Mucosa of stomach (tissue), 1 donor: ENCODE results near the gene DPYSL5.

ENCODE experiments used
- H3K27me3 ChIP-seq: one replicate; pipeline ENCODE4 v1.7.0; 2013; ENCODE audit warnings: mild to moderate bottlenecking, low read length; ENCODE audit not compliant: control insufficient read depth, insufficient read depth
- H3K36me3 ChIP-seq: one replicate; pipeline ENCODE4 v1.7.0; 2013; ENCODE audit warnings: low read length; ENCODE audit not compliant: control insufficient read depth, insufficient read depth
- H3K4me1 ChIP-seq: one replicate; pipeline ENCODE4 v1.7.0; 2013; ENCODE audit warnings: mild to moderate bottlenecking, low read length; ENCODE audit not compliant: control insufficient read depth, insufficient read depth
- H3K4me3 ChIP-seq: one replicate; pipeline ENCODE4 v1.7.0; 2013; ENCODE audit warnings: low read length
- H3K9ac ChIP-seq: one replicate; pipeline ENCODE4 v1.7.0; 2013; ENCODE audit warnings: mild to moderate bottlenecking, low read length, moderate library complexity
- H3K9me3 ChIP-seq: one replicate; pipeline ENCODE4 v1.7.0; 2013; ENCODE audit warnings: mild to moderate bottlenecking, low read length, moderate library complexity; ENCODE audit not compliant: control insufficient read depth
- donor health status: Pancreatic carcinoma.

Gene DPYSL5

DNA sequence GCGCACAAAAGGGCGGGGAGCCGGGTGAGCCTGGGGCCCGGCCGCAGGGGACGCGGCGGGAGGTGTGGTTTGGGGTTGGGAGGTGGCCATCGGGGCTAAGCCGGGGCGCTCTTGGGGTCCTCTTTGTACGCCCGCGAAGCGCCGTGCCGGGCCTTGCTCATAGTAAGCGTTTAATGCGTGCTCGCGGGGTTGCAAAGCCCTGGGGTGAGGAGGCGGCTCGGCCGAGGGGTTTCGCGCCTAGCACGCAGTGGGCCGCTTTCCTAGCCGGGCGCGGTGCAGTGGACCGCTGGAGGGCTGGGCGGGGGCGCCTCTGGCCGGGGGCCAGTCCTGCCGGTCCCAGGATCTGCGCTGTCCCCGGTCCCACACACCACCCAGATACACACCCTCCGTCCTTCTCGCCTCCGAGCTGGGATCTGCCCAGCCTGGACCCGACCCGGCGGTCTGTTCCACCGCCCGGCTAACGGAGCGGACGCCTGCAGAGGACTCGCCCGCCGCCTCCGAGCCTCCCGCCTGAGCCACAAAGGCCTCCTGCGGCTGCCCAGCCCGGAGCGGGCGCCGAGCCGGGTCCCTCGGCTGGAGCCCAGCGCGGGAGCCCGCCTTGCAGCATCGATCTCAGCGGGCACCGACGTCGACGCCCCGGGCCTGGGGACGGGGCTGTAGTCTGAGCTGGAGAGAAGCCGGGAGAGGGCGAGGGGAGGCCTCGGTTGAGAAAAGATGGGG lies 564 bp downstream of the DPYSL5 start:
- H3K9me3 ChIP-seq, result no peaks in the 10 kb centered on the region
- peaks cover 20% of the 10 kb centered on the region for H3K4me1 ChIP-seq
- peaks cover 81% of the 10 kb centered on the region for H3K27me3 ChIP-seq
- H3K36me3 ChIP-seq, result no peaks in the 10 kb centered on the region
- H3K4me3 ChIP-seq, result no peak overlapping the region
- H3K9ac ChIP-seq, result no peak overlapping the region

GRCh38 chr2:26849056-26849999 lies 1.4 kb downstream of the DPYSL5 start:
- Histone ChIP-seq H3K9me3 (no peaks in the 10 kb centered on the region), H3K36me3 (no peaks in the 10 kb centered on the region), H3K4me3 (no peak overlapping the region), H3K4me1 (peaks cover 20% of the 10 kb centered on the region), H3K9ac (no peak overlapping the region), H3K27me3 (peaks cover 85% of the 10 kb centered on the region)

- H3K4me3 ChIP-seq, result no peak overlapping the region
- H3K9ac ChIP-seq, result no peak overlapping the region
- H3K4me1 ChIP-seq, result peaks cover 20% of the 10 kb centered on the region
- peaks cover 79% of the 10 kb centered on the region for H3K27me3 ChIP-seq
- no peaks in the 10 kb centered on the region for H3K9me3 ChIP-seq
- H3K36me3 ChIP-seq, result no peaks in the 10 kb centered on the region
These were observed 2.1 kb downstream of the DPYSL5 start for GRCh38 chr2:26850000-26850431.

- H3K27me3 ChIP-seq, result peaks cover 74% of the 10 kb centered on the region
- no peak overlapping the region for H3K4me3 ChIP-seq
These were observed 2.6 kb downstream of the DPYSL5 start for GRCh38 chr2:26850505-26850904.

DNA sequence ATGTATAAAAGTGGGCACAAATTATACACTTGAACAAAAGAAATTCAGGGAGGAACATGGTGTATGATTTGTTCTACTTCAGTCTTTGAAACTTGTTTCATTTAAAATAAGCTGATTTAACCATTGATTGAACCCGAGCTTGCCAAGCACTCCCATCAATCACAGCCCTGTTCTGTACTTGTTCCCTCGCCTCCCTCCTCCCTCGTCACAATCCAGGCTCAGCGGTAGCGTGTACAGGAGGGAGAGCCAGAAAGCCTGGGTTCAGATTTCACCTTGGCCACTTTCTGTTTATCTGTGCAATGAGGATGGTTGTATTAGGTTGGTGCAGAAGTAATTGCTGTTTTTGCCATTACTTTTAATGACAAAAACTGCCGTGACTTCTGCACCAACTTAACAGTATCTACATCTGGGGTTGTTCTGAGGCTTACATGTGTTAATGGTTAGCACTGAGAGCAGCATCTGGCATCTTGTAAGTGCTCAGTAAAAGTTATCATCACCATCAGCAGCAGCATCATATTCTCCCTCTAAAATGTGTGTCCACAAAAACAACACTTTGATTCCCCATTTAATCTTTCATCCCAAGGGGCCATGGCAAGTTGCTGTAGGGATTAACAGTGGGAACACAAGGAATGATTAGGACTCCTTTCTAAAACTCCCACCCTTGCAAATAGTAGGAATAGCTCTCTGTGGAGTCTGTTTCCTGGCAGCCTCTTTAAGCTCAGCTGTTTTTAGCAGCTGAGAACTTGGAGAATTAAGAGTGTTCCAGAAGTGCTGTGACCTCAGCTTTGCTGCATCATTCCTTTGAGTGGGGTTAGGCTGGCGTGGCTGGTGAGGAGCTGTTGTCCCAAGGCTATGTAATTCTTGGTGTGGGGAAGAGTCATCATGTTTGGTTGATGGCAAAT lies 4.7 kb downstream of the DPYSL5 start:
- Histone ChIP-seq H3K9me3 (no peaks in the 10 kb centered on the region), H3K9ac (no peak overlapping the region), H3K4me1 (peaks cover 20% of the 10 kb centered on the region), H3K27me3 (peaks cover 53% of the 10 kb centered on the region), H3K36me3 (no peaks in the 10 kb centered on the region), H3K4me3 (no peak overlapping the region)

More at GRCh38 chr2:26850505-26850904, 2.6 kb downstream of the DPYSL5 start:
- no peaks in the 10 kb centered on the region for H3K9me3 ChIP-seq
- H3K36me3 ChIP-seq, result no peaks in the 10 kb centered on the region
- H3K9ac ChIP-seq, result no peak overlapping the region
- H3K4me1 ChIP-seq, result peaks cover 20% of the 10 kb centered on the region

DNA sequence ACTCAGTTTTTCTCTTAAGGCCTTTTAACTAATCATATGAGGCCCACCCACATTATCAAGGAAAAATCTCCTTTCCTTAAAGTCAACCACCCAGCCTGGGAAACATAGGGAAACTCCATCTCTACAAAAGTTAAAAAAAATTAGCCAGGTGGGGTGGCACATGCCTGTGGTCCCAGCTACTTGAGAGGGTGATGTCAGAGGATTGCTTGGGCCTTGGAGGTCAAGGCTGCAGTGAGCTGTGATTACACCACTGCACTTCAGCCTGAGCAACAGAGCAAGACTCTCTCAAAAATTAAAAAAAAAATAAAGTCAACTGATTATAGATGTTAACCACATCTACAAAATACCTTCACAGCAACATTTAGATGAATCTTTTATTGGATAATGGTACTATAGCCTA lies 5.8 kb downstream of the DPYSL5 start:
- peaks cover 43% of the 10 kb centered on the region for H3K27me3 ChIP-seq
- H3K9me3 ChIP-seq, result no peaks in the 10 kb centered on the region
- no peak overlapping the region for H3K9ac ChIP-seq
- H3K4me1 ChIP-seq, result peaks cover 13% of the 10 kb centered on the region
- H3K36me3 ChIP-seq, result no peaks in the 10 kb centered on the region
- no peak overlapping the region for H3K4me3 ChIP-seq

DNA sequence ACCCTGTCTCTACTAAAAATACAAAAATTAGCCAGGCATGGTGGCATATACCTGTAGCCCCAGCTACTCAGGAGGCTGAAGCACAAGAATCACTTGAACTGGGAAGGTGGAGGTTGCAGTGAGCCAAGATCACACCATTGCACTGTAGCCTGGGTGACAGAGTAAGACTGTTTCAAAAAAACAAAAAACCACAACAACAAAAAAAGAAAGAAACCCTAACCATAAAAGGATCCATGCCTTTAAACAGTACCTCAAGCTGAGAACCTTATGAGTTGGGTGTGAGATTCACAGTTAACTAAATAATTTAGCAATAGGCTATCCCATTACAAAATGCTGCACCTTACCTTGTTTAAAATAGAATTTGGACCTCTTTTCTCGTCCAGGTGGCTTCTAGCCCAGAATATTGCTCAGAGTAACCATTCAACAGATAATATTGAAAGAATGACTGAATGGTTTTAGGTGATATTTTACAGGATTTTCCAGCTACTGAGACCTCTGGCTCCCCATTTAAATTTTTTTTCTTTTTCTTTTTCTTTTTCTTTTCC lies 6.4 kb downstream of the DPYSL5 start:
- Histone ChIP-seq H3K27me3 (peaks cover 37% of the 10 kb centered on the region), H3K4me1 (peaks cover 7% of the 10 kb centered on the region), H3K4me3 (no peak overlapping the region)

DNA sequence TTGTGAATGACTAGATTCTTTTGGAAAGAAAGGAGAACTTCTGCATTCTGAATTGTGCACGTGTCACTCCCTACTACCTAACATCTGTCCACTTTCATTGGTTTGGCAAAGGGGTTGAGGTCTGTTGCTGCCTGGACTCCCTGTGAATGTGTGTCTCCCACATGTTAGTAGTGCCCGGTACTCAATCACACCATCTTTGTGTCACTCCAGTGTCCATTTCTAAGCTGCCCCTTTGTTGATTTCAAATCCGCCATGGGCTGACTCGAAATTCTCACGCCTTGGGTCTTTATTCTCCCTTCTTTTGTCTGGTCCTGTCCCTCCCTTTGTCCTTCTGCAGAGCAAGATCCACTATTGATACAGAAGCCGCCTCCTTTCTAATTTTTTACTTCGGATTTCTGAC lies 7.5 kb downstream of the DPYSL5 start:
- H3K27me3 ChIP-seq, result peaks cover 31% of the 10 kb centered on the region
- no peak overlapping the region for H3K9ac ChIP-seq
- H3K36me3 ChIP-seq, result no peaks in the 10 kb centered on the region

More for the DNA sequence above, 6.4 kb downstream of the DPYSL5 start:
- Histone ChIP-seq H3K36me3 (no peaks in the 10 kb centered on the region), H3K9me3 (no peaks in the 10 kb centered on the region), H3K9ac (no peak overlapping the region)

DNA sequence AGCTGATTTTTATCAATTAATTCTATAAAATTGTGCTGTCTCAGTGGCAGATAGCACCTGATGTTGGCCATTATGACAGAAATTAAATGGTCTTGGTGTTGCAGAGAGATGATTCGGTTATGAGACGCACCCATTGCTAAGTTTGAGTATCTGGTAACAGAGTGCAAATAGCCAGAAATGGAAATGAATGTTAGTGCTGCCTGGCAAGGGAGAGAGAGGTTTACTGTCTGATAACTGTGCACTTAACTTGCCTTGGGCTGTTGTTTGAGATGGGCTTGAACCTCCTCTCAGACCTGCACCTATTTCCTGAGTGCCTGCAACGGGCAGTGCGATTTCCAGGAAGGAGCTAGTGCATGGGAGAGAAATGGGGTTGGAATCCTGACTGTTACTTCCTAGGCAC lies 11.7 kb downstream of the DPYSL5 start:
- Histone ChIP-seq H3K4me3 (no peak overlapping the region), H3K36me3 (no peaks in the 10 kb centered on the region), H3K27me3 (peaks cover 11% of the 10 kb centered on the region), H3K9me3 (no peaks in the 10 kb centered on the region), H3K9ac (no peak overlapping the region), H3K4me1 (no peaks in the 10 kb centered on the region)

More for the DNA sequence above, 7.5 kb downstream of the DPYSL5 start:
- Histone ChIP-seq H3K4me1 (no peaks in the 10 kb centered on the region), H3K9me3 (no peaks in the 10 kb centered on the region), H3K4me3 (no peak overlapping the region)

DNA sequence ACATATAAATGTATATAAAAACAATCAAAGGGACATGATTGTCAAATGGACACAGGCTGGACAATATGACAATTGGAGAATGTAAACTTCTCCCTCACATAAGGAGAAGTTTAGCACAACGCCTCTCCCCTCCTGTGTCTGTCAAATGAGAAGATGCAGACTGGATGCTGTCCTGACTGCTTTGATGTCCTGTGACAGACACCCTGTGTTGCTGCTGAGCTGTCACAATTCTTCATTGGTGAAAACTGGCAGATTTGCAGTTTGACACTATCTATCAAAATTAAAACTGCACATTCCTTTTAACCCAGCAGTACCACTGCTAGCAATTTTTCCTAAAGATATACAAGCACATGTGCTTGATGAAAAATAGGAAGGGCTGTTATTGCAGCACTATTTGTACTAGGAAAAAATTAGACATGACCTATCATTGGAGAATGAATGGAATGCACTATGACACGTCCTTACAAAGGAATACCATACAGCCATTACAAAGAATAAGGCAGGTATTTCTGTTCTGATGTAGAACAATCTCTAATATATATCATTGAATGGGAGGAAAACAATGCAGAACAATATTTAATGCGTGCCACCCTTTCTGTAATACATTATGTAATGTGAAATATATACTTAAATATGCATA lies 12.4 kb downstream of the DPYSL5 start:
- Histone ChIP-seq H3K4me1 (no peaks in the 10 kb centered on the region), H3K27me3 (peaks cover 11% of the 10 kb centered on the region), H3K4me3 (no peak overlapping the region), H3K9me3 (no peaks in the 10 kb centered on the region), H3K36me3 (no peaks in the 10 kb centered on the region), H3K9ac (no peak overlapping the region)

- Histone ChIP-seq H3K9me3 (no peaks in the 10 kb centered on the region), H3K4me1 (no peaks in the 10 kb centered on the region), H3K4me3 (no peak overlapping the region), H3K36me3 (no peaks in the 10 kb centered on the region), H3K9ac (no peak overlapping the region), H3K27me3 (peaks cover 14% of the 10 kb centered on the region)
These were observed 13.8 kb downstream of the DPYSL5 start for GRCh38 chr2:26861610-26862224.
